ENCODE data around the gene LRMDA. TPM values are rescaled to one million over a fixed set of nuclear protein-coding genes. Genes with fewer than 3 reads are reported as not detected.

The LRMDA gene
- polyA plus RNA-seq, 1 donor (not counting 4 experiments of a cell fraction or from before 2014, with no cell fraction given), result not detected

DNA sequence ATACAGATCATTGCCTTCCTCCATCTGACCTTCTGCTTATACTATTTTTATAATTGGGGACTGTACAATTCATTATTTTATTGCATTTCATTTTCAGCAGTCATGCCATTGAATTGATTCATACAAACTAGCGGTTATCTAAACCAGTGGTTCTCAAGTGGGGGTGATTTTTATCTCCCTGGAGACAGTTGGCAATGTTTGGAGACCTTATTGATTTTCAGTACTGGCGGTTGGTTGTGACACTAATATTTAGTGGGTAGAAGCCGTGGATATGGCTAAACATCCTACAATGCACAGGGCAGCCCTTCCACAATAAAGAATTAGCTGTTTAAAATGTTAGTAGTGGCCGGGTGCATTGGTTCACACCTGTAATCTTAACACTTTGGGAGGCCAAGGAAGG, 765.9 kb downstream of the LRMDA start:
- Histone ChIP-seq H3K9ac (ENCODE audit: control insufficient read depth, extremely low read depth, insufficient read depth, low read length) (no peak overlapping the region), H3K4me2 (ENCODE audit: control insufficient read depth, extremely low read depth, insufficient read depth, low read depth, low read length) (no peak overlapping the region), H3K79me2 (ENCODE audit: control insufficient read depth, insufficient read depth, low read length) (no peaks in the 10 kb centered on the region), H4K20me1 (ENCODE audit: control insufficient read depth, extremely low read depth, insufficient read depth, low read length) (no peaks in the 10 kb centered on the region), H3K27me3 (ENCODE audit: control insufficient read depth, extremely low read depth, insufficient read depth, low read length) (no peaks in the 10 kb centered on the region), H3K4me3 (ENCODE audit: control insufficient read depth in 2 of 3, extremely low read depth in 1 of 3, insufficient read depth in 2 of 3, low read depth in 1 of 3, low read length in 3 of 3) (no peak overlapping the region), H3K36me3 (ENCODE audit: control insufficient read depth in 2 of 2, extremely low read depth in 1 of 2, insufficient read depth in 2 of 2, low read length in 2 of 2) (no peaks in the 10 kb centered on the region), H3K9me1 (ENCODE audit: control insufficient read depth, extremely low read depth, insufficient read depth, low read length) (no peaks in the 10 kb centered on the region), H3K4me1 (ENCODE audit: control insufficient read depth, extremely low read depth, insufficient read depth, low read length) (no peaks in the 10 kb centered on the region), H2AFZ (ENCODE audit: control insufficient read depth, low read length) (no peak overlapping the region), H3K9me3 (ENCODE audit: control insufficient read depth, low read depth, low read length) (no peaks in the 10 kb centered on the region), H3K27ac (ENCODE audit: control insufficient read depth, insufficient read depth, low read length) (no peak overlapping the region)
- dilution Hi-C loops (cut with MboI; ENCODE audit: extremely low pct_ligation_motif_present, low sequenced_read_pairs), result no loop called here
- FAIRE-seq (no peak), DNase-seq (ENCODE audit: low read depth, low spot score) (no peak)
- no peak for TF ChIP-seq EZH2 (IDR thresholded peaks at IDR 0.05; ENCODE audit: low read length)
- TF ChIP-seq, protein P1, sequence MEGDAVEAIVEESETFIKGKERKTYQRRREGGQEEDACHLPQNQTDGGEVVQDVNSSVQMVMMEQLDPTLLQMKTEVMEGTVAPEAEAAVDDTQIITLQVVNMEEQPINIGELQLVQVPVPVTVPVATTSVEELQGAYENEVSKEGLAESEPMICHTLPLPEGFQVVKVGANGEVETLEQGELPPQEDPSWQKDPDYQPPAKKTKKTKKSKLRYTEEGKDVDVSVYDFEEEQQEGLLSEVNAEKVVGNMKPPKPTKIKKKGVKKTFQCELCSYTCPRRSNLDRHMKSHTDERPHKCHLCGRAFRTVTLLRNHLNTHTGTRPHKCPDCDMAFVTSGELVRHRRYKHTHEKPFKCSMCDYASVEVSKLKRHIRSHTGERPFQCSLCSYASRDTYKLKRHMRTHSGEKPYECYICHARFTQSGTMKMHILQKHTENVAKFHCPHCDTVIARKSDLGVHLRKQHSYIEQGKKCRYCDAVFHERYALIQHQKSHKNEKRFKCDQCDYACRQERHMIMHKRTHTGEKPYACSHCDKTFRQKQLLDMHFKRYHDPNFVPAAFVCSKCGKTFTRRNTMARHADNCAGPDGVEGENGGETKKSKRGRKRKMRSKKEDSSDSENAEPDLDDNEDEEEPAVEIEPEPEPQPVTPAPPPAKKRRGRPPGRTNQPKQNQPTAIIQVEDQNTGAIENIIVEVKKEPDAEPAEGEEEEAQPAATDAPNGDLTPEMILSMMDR (optimal IDR thresholded peaks at IDR 0.05 in 1 of 3, IDR thresholded peaks at IDR 0.05 in 1 of 3, conservative IDR thresholded peaks at IDR 0.05 in 1 of 3; ENCODE audit: extremely low read depth in 1 of 3, insufficient read depth in 2 of 3, low read length in 3 of 3), result no peak

DNA sequence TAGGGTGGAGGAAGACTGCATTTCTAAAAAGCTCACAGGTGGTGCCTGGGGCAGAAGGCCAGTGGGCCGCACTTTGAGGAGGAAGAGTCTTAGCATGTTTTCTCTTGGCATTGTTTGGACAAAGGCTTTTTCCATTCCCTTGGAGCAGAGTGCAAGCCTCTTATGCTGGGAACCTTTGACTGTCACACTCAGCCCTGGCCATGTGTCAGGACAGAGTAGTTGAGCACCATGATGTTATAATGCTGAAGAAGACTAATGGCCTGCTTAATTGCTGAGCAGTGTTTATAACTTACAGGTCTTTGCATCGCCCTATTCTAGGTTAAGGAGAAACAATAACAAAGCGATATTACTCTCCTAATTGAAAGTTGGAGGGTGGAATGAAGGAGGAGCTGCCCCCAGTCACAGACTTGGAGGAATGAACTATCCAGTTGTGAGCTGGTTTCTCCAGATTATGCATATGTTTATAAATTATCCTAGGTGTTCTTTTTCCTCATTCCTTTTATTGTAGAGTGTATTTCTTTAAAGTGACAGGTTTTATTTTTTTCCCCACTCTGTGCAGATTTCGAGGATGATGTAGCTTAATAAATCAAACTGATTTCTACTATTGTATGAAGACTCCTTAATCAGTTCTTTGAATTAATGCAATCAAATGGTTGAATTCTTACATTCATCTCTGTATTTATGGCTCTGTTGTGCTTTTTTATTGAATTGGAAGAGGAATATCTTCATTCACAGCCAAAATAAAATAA, 767.0 kb downstream of the LRMDA start:
- Histone ChIP-seq H2AFZ (ENCODE audit: control insufficient read depth, low read length) (no peak overlapping the region), H3K27me3 (ENCODE audit: control insufficient read depth, extremely low read depth, insufficient read depth, low read length) (no peaks in the 10 kb centered on the region), H3K4me1 (ENCODE audit: control insufficient read depth, extremely low read depth, insufficient read depth, low read length) (no peaks in the 10 kb centered on the region), H3K27ac (ENCODE audit: control insufficient read depth, insufficient read depth, low read length) (no peak overlapping the region), H3K36me3 (ENCODE audit: control insufficient read depth in 2 of 2, extremely low read depth in 1 of 2, insufficient read depth in 2 of 2, low read length in 2 of 2) (no peaks in the 10 kb centered on the region), H4K20me1 (ENCODE audit: control insufficient read depth, extremely low read depth, insufficient read depth, low read length) (no peaks in the 10 kb centered on the region), H3K79me2 (ENCODE audit: control insufficient read depth, insufficient read depth, low read length) (no peaks in the 10 kb centered on the region), H3K9ac (ENCODE audit: control insufficient read depth, extremely low read depth, insufficient read depth, low read length) (no peak overlapping the region), H3K4me3 (ENCODE audit: control insufficient read depth in 2 of 3, extremely low read depth in 1 of 3, insufficient read depth in 2 of 3, low read depth in 1 of 3, low read length in 3 of 3) (no peak overlapping the region), H3K4me2 (ENCODE audit: control insufficient read depth, extremely low read depth, insufficient read depth, low read depth, low read length) (no peak overlapping the region), H3K9me3 (ENCODE audit: control insufficient read depth, low read depth, low read length) (no peaks in the 10 kb centered on the region), H3K9me1 (ENCODE audit: control insufficient read depth, extremely low read depth, insufficient read depth, low read length) (no peaks in the 10 kb centered on the region)
- no peak for FAIRE-seq
- TF ChIP-seq, protein P1 (optimal IDR thresholded peaks at IDR 0.05 in 1 of 3, IDR thresholded peaks at IDR 0.05 in 1 of 3, conservative IDR thresholded peaks at IDR 0.05 in 1 of 3; ENCODE audit: extremely low read depth in 1 of 3, insufficient read depth in 2 of 3, low read length in 3 of 3), result no peak
- no peak for TF ChIP-seq EZH2 (IDR thresholded peaks at IDR 0.05; ENCODE audit: low read length)
- dilution Hi-C loops (cut with MboI; ENCODE audit: extremely low pct_ligation_motif_present, low sequenced_read_pairs), result no loop called here
- no peak for DNase-seq (ENCODE audit: low read depth, low spot score)

Measured in keratinocyte (primary cell).